ENCODE results near the gene TGFB1I1.
"Not testable (repeated sequence)": the region's sequence is repeated elsewhere in the genome, so short reads cannot be mapped to it uniquely, and the experiment has no call there.

Gene TGFB1I1

GRCh38 chr16:31436221-31437045 lies 35.5 kb upstream of the TGFB1I1 start:
- H3K36me3 ChIP-seq (ENCODE audit: insufficient read depth, low read length) = no peaks in the 10 kb centered on the region
- no peaks in the 10 kb centered on the region for H3K27me3 ChIP-seq (ENCODE audit: insufficient read depth, low read length)
- no peak overlapping the region for H3K9ac ChIP-seq (ENCODE audit: low read depth, low read length)
- WGBS = 94% methylated on average over 44 of the region's 44 CpGs
- no peaks in the 10 kb centered on the region for H3K4me1 ChIP-seq (ENCODE audit: insufficient read depth, low read length)
- H3K9me3 ChIP-seq (ENCODE audit: insufficient read depth, low read depth, low read length) = no peaks in the 10 kb centered on the region
- H3K4me3 ChIP-seq (ENCODE audit: low read length) = no peak overlapping the region
- H3K27ac ChIP-seq (ENCODE audit: low read depth, low read length) = no peak overlapping the region

GRCh38 chr16:31438414-31438813 lies 33.5 kb upstream of the TGFB1I1 start:
- WGBS = 42% methylated on average over 2 of the region's 2 CpGs
- H3K27me3 ChIP-seq (ENCODE audit: insufficient read depth, low read length) = no peaks in the 10 kb centered on the region
- H3K36me3 ChIP-seq (ENCODE audit: insufficient read depth, low read length) = no peaks in the 10 kb centered on the region
- no peak overlapping the region for H3K4me3 ChIP-seq (ENCODE audit: low read length)
- H3K9me3 ChIP-seq (ENCODE audit: insufficient read depth, low read depth, low read length) = no peaks in the 10 kb centered on the region
- no peak overlapping the region for H3K9ac ChIP-seq (ENCODE audit: low read depth, low read length)
- H3K27ac ChIP-seq (ENCODE audit: low read depth, low read length) = no peak overlapping the region
- no peaks in the 10 kb centered on the region for H3K4me1 ChIP-seq (ENCODE audit: insufficient read depth, low read length)

- 83% methylated on average over 2 of the region's 4 CpGs for WGBS
- H3K27me3 ChIP-seq (ENCODE audit: insufficient read depth, low read length); H3K36me3 ChIP-seq (ENCODE audit: insufficient read depth, low read length); H3K4me1 ChIP-seq (ENCODE audit: insufficient read depth, low read length); H3K9me3 ChIP-seq (ENCODE audit: insufficient read depth, low read depth, low read length); H3K4me3 ChIP-seq (ENCODE audit: low read length); H3K27ac ChIP-seq (ENCODE audit: low read depth, low read length); H3K9ac ChIP-seq (ENCODE audit: low read depth, low read length): not testable (repeated sequence)
Measured at GRCh38 chr16:31439023-31439422, 32.9 kb upstream of the TGFB1I1 start.

GRCh38 chr16:31439519-31439918 lies 32.4 kb upstream of the TGFB1I1 start:
- no peak overlapping the region for H3K4me3 ChIP-seq (ENCODE audit: low read length)

GRCh38 chr16:31440516-31441184 lies 31.3 kb upstream of the TGFB1I1 start:
- Histone ChIP-seq H3K4me1 (ENCODE audit: insufficient read depth, low read length) (no peaks in the 10 kb centered on the region), H3K36me3 (ENCODE audit: insufficient read depth, low read length) (no peaks in the 10 kb centered on the region), H3K9ac (ENCODE audit: low read depth, low read length) (no peak overlapping the region), H3K27me3 (ENCODE audit: insufficient read depth, low read length) (no peaks in the 10 kb centered on the region; the same call in 1 of the 2 replicates), H3K27ac (ENCODE audit: low read depth, low read length) (no peak overlapping the region), H3K9me3 (ENCODE audit: insufficient read depth, low read depth, low read length) (no peaks in the 10 kb centered on the region), H3K4me3 (ENCODE audit: low read length) (no peak overlapping the region)
- WGBS = 89% methylated on average over 4 of the region's 4 CpGs

More at GRCh38 chr16:31439519-31439918, 32.4 kb upstream of the TGFB1I1 start:
- Histone ChIP-seq H3K36me3 (ENCODE audit: insufficient read depth, low read length) (no peaks in the 10 kb centered on the region), H3K27ac (ENCODE audit: low read depth, low read length) (no peak overlapping the region), H3K4me1 (ENCODE audit: insufficient read depth, low read length) (no peaks in the 10 kb centered on the region), H3K9me3 (ENCODE audit: insufficient read depth, low read depth, low read length) (no peaks in the 10 kb centered on the region), H3K9ac (ENCODE audit: low read depth, low read length) (no peak overlapping the region), H3K27me3 (ENCODE audit: insufficient read depth, low read length) (no peaks in the 10 kb centered on the region; the same call in 1 of the 2 replicates)
- 95% methylated on average over 2 of the region's 3 CpGs for WGBS

- H3K4me1 ChIP-seq (ENCODE audit: insufficient read depth, low read length) = no peaks in the 10 kb centered on the region
- no peak overlapping the region for H3K27ac ChIP-seq (ENCODE audit: low read depth, low read length)
- no peak overlapping the region for H3K9ac ChIP-seq (ENCODE audit: low read depth, low read length)
- H3K36me3 ChIP-seq (ENCODE audit: insufficient read depth, low read length) = no peaks in the 10 kb centered on the region
- no peaks in the 10 kb centered on the region for H3K9me3 ChIP-seq (ENCODE audit: insufficient read depth, low read depth, low read length)
- no peaks in the 10 kb centered on the region; the same call in 1 of the 2 replicates for H3K27me3 ChIP-seq (ENCODE audit: insufficient read depth, low read length)
- WGBS = 90% methylated on average over 29 of the region's 34 CpGs
- peak overlapping the region; percentile 62 for H3K4me3 ChIP-seq (ENCODE audit: low read length)
Measured at GRCh38 chr16:31441956-31442355, 30.0 kb upstream of the TGFB1I1 start.

- H3K27ac ChIP-seq (ENCODE audit: low read depth, low read length); H3K9ac ChIP-seq (ENCODE audit: low read depth, low read length); H3K9me3 ChIP-seq (ENCODE audit: insufficient read depth, low read depth, low read length); H3K36me3 ChIP-seq (ENCODE audit: insufficient read depth, low read length); H3K27me3 ChIP-seq (ENCODE audit: insufficient read depth, low read length); H3K4me1 ChIP-seq (ENCODE audit: insufficient read depth, low read length); H3K4me3 ChIP-seq (ENCODE audit: low read length): not testable (repeated sequence)
- WGBS = 95% methylated on average over 3 of the region's 6 CpGs
Measured at GRCh38 chr16:31445931-31446330, 26.0 kb upstream of the TGFB1I1 start.

GRCh38 chr16:31451201-31451600 lies 20.8 kb upstream of the TGFB1I1 start:
- H3K4me3 ChIP-seq (ENCODE audit: low read length) = no peak overlapping the region
- no peaks in the 10 kb centered on the region for H3K27me3 ChIP-seq (ENCODE audit: insufficient read depth, low read length)
- no peaks in the 10 kb centered on the region for H3K36me3 ChIP-seq (ENCODE audit: insufficient read depth, low read length)
- 93% methylated on average over 5 of the region's 5 CpGs for WGBS
- H3K9me3 ChIP-seq (ENCODE audit: insufficient read depth, low read depth, low read length) = no peaks in the 10 kb centered on the region
- no peak overlapping the region for H3K27ac ChIP-seq (ENCODE audit: low read depth, low read length)
- peaks cover 27% of the 10 kb centered on the region for H3K4me1 ChIP-seq (ENCODE audit: insufficient read depth, low read length)
- H3K9ac ChIP-seq (ENCODE audit: low read depth, low read length) = no peak overlapping the region

GRCh38 chr16:31451681-31452351 lies 20.1 kb upstream of the TGFB1I1 start:
- Histone ChIP-seq H3K9me3 (ENCODE audit: insufficient read depth, low read depth, low read length) (no peaks in the 10 kb centered on the region), H3K4me1 (ENCODE audit: insufficient read depth, low read length) (peaks cover 27% of the 10 kb centered on the region), H3K27ac (ENCODE audit: low read depth, low read length) (no peak overlapping the region), H3K36me3 (ENCODE audit: insufficient read depth, low read length) (0 out of 2 replicates have a peak, but pooled peaks cover 4% of the 10 kb centered on the region), H3K9ac (ENCODE audit: low read depth, low read length) (no peak overlapping the region), H3K4me3 (ENCODE audit: low read length) (no peak overlapping the region), H3K27me3 (ENCODE audit: insufficient read depth, low read length) (no peaks in the 10 kb centered on the region)
- WGBS = 41% methylated on average over 8 of the region's 11 CpGs

- Histone ChIP-seq H3K36me3 (ENCODE audit: insufficient read depth, low read length) (0 out of 2 replicates have a peak, but pooled peaks cover 4% of the 10 kb centered on the region), H3K4me1 (ENCODE audit: insufficient read depth, low read length) (peaks cover 27% of the 10 kb centered on the region), H3K9me3 (ENCODE audit: insufficient read depth, low read depth, low read length) (no peaks in the 10 kb centered on the region), H3K9ac (ENCODE audit: low read depth, low read length) (no peak overlapping the region), H3K27me3 (ENCODE audit: insufficient read depth, low read length) (no peaks in the 10 kb centered on the region), H3K4me3 (ENCODE audit: low read length) (no peak overlapping the region), H3K27ac (ENCODE audit: low read depth, low read length) (peak overlapping the region; percentile 21; the same call in 1 of the 2 replicates)
- WGBS = 48% methylated on average over 3 of the region's 3 CpGs
Measured at GRCh38 chr16:31452631-31453106, 19.3 kb upstream of the TGFB1I1 start.

All from HUES64 (cell line).